ENCODE data around the gene AGTRAP.

- TF ChIP-seq, protein P1, sequence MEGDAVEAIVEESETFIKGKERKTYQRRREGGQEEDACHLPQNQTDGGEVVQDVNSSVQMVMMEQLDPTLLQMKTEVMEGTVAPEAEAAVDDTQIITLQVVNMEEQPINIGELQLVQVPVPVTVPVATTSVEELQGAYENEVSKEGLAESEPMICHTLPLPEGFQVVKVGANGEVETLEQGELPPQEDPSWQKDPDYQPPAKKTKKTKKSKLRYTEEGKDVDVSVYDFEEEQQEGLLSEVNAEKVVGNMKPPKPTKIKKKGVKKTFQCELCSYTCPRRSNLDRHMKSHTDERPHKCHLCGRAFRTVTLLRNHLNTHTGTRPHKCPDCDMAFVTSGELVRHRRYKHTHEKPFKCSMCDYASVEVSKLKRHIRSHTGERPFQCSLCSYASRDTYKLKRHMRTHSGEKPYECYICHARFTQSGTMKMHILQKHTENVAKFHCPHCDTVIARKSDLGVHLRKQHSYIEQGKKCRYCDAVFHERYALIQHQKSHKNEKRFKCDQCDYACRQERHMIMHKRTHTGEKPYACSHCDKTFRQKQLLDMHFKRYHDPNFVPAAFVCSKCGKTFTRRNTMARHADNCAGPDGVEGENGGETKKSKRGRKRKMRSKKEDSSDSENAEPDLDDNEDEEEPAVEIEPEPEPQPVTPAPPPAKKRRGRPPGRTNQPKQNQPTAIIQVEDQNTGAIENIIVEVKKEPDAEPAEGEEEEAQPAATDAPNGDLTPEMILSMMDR (IDR thresholded peaks at IDR 0.05; ENCODE audit: low read depth, low read length) = no peak
- TF ChIP-seq EZH2phosphoT487 (IDR thresholded peaks at IDR 0.05; ENCODE audit: low read depth) = no peak
Measured at GRCh38 chr1:11697893-11698210, 38.1 kb upstream of the AGTRAP start.

Data from OCI-LY3 (cell line).